CD14-positive monocyte (primary cell): ENCODE data around the gene EVX2. TPM values are rescaled to one million over a fixed set of nuclear protein-coding genes. Genes with fewer than 3 reads are reported as not detected.

Source experiments
- DNase-seq, 3 donors: peaks; one replicate each; pipeline ENCODE4 v3.0.0-alpha.2; 2011 to 2022
- H2AFZ ChIP-seq: 2 replicates; pipeline ENCODE4 v1.6.0; 2012; ENCODE audit warnings: mild to moderate bottlenecking, low read depth, low read length, inconsistent platforms; ENCODE audit not compliant: insufficient read depth, poor library complexity, severe bottlenecking
- H3K27ac ChIP-seq, 2 donors: 1 replicate in 1 of 2; 2 replicates in 1 of 2; pipeline ENCODE4 v1.5.1; 2012 to 2013; ENCODE audit warnings: low read length in 2 of 2, control low read depth in 1 of 2, inconsistent platforms in 1 of 2, low read depth in 1 of 2, mild to moderate bottlenecking in 1 of 2
- H3K27me3 ChIP-seq, 2 donors: one replicate each; pipeline versions ENCODE4 v1.6.0 to v1.6.1; 2011 to 2013; ENCODE audit warnings: low read length in 2 of 2; ENCODE audit not compliant: control insufficient read depth in 2 of 2, insufficient read depth in 2 of 2
- H3K36me3 ChIP-seq, 2 donors: replicated peaks in 1 of 2; 1 replicate in 1 of 2; 2 replicates in 1 of 2; pipeline versions ENCODE4 v1.5.1 to v1.6.1; 2012 to 2013; ENCODE audit warnings: low read length in 2 of 2, control low read depth in 1 of 2, inconsistent platforms in 1 of 2, mild to moderate bottlenecking in 1 of 2; ENCODE audit not compliant: insufficient read depth in 2 of 2, control insufficient read depth in 1 of 2
- H3K4me1 ChIP-seq, 2 donors: 1 replicate in 1 of 2; 2 replicates in 1 of 2; pipeline versions ENCODE4 v1.5.1 to v1.6.1; 2012 to 2013; ENCODE audit warnings: low read length in 2 of 2, control low read depth in 1 of 2, inconsistent platforms in 1 of 2, mild to moderate bottlenecking in 1 of 2, moderate library complexity in 1 of 2; ENCODE audit not compliant: insufficient read depth in 2 of 2, control insufficient read depth in 1 of 2
- H3K4me2 ChIP-seq: replicated peaks from 2 replicates; pipeline ENCODE3; 2012; ENCODE audit warnings: low read length, moderate library complexity, mild to moderate bottlenecking; ENCODE audit not compliant: poor library complexity, severe bottlenecking; ENCODE audit errors: extremely low read depth
- H3K4me3 ChIP-seq, 3 experiments: fragments of 200-600 bp in 1 of 3; sonication (generic) in 1 of 3; replicated peaks in 1 of 3; 1 replicate in 2 of 3; 2 replicates in 1 of 3; pipeline ENCODE4 v1.5.1; 2011 to 2013; ENCODE audit warnings: low read length in 3 of 3, mild to moderate bottlenecking in 3 of 3, control low read depth in 2 of 3, low read depth in 2 of 3, inconsistent platforms in 1 of 3, moderate library complexity in 1 of 3
- H3K79me2 ChIP-seq: 2 replicates; pipeline ENCODE4 v1.6.0; 2012; ENCODE audit warnings: mild to moderate bottlenecking, control low read depth, inconsistent platforms, low read length, moderate library complexity; ENCODE audit not compliant: insufficient read depth
- H3K9ac ChIP-seq: 2 replicates; pipeline ENCODE4 v1.6.0; 2017; ENCODE audit warnings: low read length, mild to moderate bottlenecking; ENCODE audit not compliant: insufficient read depth, poor library complexity, severe bottlenecking
- H3K9me3 ChIP-seq, 2 donors: replicated peaks in 1 of 2; 1 replicate in 1 of 2; 2 replicates in 1 of 2; pipeline versions ENCODE4 v1.5.1 to v1.6.1; 2012 to 2013; ENCODE audit warnings: low read length in 2 of 2, control low read depth in 1 of 2; ENCODE audit not compliant: control insufficient read depth in 1 of 2, insufficient read depth in 1 of 2
- H4K20me1 ChIP-seq: 2 replicates; pipeline ENCODE4 v1.6.0; 2012; ENCODE audit warnings: mild to moderate bottlenecking, low read length, control low read depth, moderate library complexity; ENCODE audit not compliant: insufficient read depth
- H3K27ac Mint-ChIP-seq, 7 donors: one replicate each; pipeline ENCODE4 v1.8.0; 2020; ENCODE audit warnings: mild to moderate bottlenecking in 7 of 7, mixed read lengths in 7 of 7, moderate library complexity in 6 of 7, inconsistent platforms in 2 of 7
- H3K27me3 Mint-ChIP-seq, 3 donors: one replicate each; pipeline ENCODE4 v1.8.0; 2021 to 2022; ENCODE audit warnings: low read depth in 3 of 3, mild to moderate bottlenecking in 3 of 3, mixed read lengths in 3 of 3, moderate library complexity in 3 of 3, inconsistent platforms in 1 of 3
- H3K36me3 Mint-ChIP-seq, 2 donors: one replicate each; pipeline ENCODE4 v1.8.0; 2020; ENCODE audit warnings: mixed read lengths in 2 of 2, inconsistent platforms in 1 of 2, mild to moderate bottlenecking in 1 of 2
- H3K4me1 Mint-ChIP-seq: one replicate; pipeline ENCODE4 v1.8.0; 2020; ENCODE audit warnings: mild to moderate bottlenecking, mixed read lengths
- H3K4me3 Mint-ChIP-seq, 2 donors: one replicate each; pipeline ENCODE4 v1.8.0; 2020; ENCODE audit warnings: mild to moderate bottlenecking in 2 of 2, mixed read lengths in 2 of 2, moderate library complexity in 1 of 2
- H3K9me3 Mint-ChIP-seq, 7 donors: one replicate each; pipeline ENCODE4 v1.8.0; 2020 to 2022; ENCODE audit warnings: mixed read lengths in 7 of 7, mild to moderate bottlenecking in 6 of 7, moderate library complexity in 6 of 7, inconsistent platforms in 2 of 7
- WGBS: methylation state at CpG from one replicate; pipeline ENCODE4 v1.1.5; 2013; ENCODE audit warnings: missing lambda C conversion rate; ENCODE audit not compliant: insufficient coverage; 5-methylcytosine and 5-hydroxymethylcytosine counted together
- intact Hi-C, 2 donors: fragments of 100-400 bp; cut with micrococcal nuclease; formaldehyde crosslinking; loops; one replicate each; pipeline versions ENCODE4 v1.15.0 to v1.15.1; 2023
- polyA plus RNA-seq, 3 donors: library from polyadenylated mRNA; depleted of rRNA in 1 of 3; unstranded in 2 of 3; stranded (reverse) in 1 of 3; fragments of 300-500 nt in 2 of 3; fragments of >200 nt in 1 of 3; fragmentation: Illumina TruSeq in 2 of 3; gene quantifications; 1 replicate in 2 of 3; 2 replicates in 1 of 3; pipeline ENCODE4 v1.2.3, GENCODE V29; 2012 to 2021
- TF ChIP-seq, protein P1 (sequence below): fragments of 200-600 bp; IDR thresholded peaks from one replicate; pipeline ENCODE4 v1.8.0; 2022; ENCODE audit warnings: antibody characterized with exemption, mild to moderate bottlenecking

The EVX2 gene
- polyA plus RNA-seq, 3 donors, result not detected

DNA sequence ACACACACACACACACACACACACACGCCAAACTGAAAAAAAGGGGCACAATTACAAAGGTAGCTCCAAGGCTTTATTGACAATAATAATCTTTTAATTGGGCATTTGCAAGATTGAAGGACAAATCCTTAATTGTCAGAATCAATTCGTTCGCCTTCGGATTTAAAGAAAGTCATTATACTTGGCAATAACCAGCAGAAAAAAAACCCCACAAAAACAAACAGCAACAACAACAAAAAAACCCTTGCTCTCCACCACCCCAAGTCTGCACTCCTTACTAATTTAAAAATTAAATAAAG is 44.0 kb upstream of the EVX2 start:
- TF ChIP-seq, protein P1, sequence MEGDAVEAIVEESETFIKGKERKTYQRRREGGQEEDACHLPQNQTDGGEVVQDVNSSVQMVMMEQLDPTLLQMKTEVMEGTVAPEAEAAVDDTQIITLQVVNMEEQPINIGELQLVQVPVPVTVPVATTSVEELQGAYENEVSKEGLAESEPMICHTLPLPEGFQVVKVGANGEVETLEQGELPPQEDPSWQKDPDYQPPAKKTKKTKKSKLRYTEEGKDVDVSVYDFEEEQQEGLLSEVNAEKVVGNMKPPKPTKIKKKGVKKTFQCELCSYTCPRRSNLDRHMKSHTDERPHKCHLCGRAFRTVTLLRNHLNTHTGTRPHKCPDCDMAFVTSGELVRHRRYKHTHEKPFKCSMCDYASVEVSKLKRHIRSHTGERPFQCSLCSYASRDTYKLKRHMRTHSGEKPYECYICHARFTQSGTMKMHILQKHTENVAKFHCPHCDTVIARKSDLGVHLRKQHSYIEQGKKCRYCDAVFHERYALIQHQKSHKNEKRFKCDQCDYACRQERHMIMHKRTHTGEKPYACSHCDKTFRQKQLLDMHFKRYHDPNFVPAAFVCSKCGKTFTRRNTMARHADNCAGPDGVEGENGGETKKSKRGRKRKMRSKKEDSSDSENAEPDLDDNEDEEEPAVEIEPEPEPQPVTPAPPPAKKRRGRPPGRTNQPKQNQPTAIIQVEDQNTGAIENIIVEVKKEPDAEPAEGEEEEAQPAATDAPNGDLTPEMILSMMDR, result no peak
- no peak for DNase-seq
- H3K4me1 ChIP-seq, result peaks cover 10 to 33% of the 10 kb centered on the region in 2 donors
- intact Hi-C loops, result loop anchor here (2.0 to 5.0 kb wide), 4 partner anchors 329 to 1020 kb away; no protein-coding TSS in a partner anchor
- no peak overlapping the region for H3K27ac Mint-ChIP-seq
- H2AFZ ChIP-seq, result no peak overlapping the region
- no peaks in the 10 kb centered on the region for H3K79me2 ChIP-seq
- H3K27me3 Mint-ChIP-seq, result peaks cover 91 to 98% (median 91%) of the 10 kb centered on the region in 3 donors
- H3K36me3 Mint-ChIP-seq, result peaks cover 0 to 20% of the 10 kb centered on the region in 2 donors
- H3K9me3 Mint-ChIP-seq, result peaks cover 0 to 36% (median 17%) of the 10 kb centered on the region in 7 donors
- peak overlapping the region in 1 of 2 donors; percentile 61 for H3K4me3 Mint-ChIP-seq
- H4K20me1 ChIP-seq, result no peaks in the 10 kb centered on the region
- H3K27ac ChIP-seq, result no peak overlapping the region
- H3K9ac ChIP-seq, result no peak overlapping the region
- H3K4me3 ChIP-seq, result no peak overlapping the region
- 20% methylated on average over 2 of the region's 4 CpGs for WGBS
- H3K4me1 Mint-ChIP-seq, result peaks cover 35% of the 10 kb centered on the region
- no peak overlapping the region for H3K4me2 ChIP-seq
- H3K9me3 ChIP-seq, result peaks cover 0 to 58% of the 10 kb centered on the region in 2 donors
- no peaks in the 10 kb centered on the region for H3K36me3 ChIP-seq
- peaks cover 88 to 91% of the 10 kb centered on the region in 2 donors for H3K27me3 ChIP-seq

DNA sequence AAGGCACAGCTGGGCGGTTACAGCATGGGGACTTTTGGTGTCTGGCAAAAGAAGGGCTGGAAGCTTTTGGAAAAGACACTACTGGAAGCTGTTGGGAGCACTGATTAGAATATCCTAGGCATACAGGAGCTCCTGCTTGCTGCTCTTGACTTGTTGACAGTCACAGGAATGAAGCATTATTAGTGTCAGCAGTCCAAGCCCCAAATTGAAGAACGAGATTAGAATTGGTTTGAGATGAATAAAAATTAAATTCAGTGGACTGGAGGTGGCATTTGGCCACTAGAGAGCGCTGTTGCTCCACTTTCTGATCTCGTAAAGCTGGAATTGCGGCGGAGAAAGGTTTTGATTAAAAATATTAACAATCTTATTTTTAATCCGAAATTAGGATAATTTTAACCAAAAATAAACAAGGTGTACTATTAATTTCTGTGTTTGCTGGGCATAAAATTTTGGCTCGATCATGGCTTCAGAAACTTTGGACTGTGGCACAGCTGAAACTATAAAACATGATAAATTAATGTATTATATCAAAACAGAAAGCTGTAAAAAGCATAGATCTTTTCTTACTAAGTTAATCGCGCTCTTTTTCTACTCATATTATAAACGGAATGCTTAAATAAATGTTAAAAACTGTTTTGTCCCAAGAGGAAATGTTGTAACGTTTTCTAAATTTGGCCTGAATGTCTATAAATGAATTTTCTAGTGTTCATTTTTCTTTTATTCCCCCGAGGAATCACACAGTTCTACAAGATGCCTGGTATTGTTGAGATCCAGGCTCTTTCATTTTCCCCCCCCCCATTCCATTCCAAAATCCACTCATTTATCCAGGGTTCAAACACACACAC is 43.4 kb upstream of the EVX2 start:
- Histone ChIP-seq H3K4me1 (peaks cover 11 to 33% of the 10 kb centered on the region in 2 donors), H3K36me3 (no peaks in the 10 kb centered on the region), H3K27me3 (peaks cover 82 to 91% of the 10 kb centered on the region in 2 donors), H3K27ac (no peak overlapping the region), H3K4me3 (no peak overlapping the region), H4K20me1 (no peaks in the 10 kb centered on the region), H3K4me2 (no peak overlapping the region), H3K79me2 (no peaks in the 10 kb centered on the region), H3K9me3 (peaks cover 0 to 53% of the 10 kb centered on the region in 2 donors), H3K9ac (no peak overlapping the region), H2AFZ (no peak overlapping the region)
- H3K9me3 Mint-ChIP-seq, result peaks cover 0 to 35% (median 20%) of the 10 kb centered on the region in 7 donors
- WGBS, result 7% methylated on average over 2 of the region's 13 CpGs
- H3K27me3 Mint-ChIP-seq, result peaks cover 91 to 98% (median 91%) of the 10 kb centered on the region in 3 donors
- peak; percentile 38 to 58 (median 55) for DNase-seq
- peak overlapping the region in 1 of 2 donors; percentile 61 for H3K4me3 Mint-ChIP-seq
- no peak overlapping the region for H3K27ac Mint-ChIP-seq
- H3K4me1 Mint-ChIP-seq, result peaks cover 33% of the 10 kb centered on the region
- TF ChIP-seq, protein P1, result peak; percentile 90
- H3K36me3 Mint-ChIP-seq, result peaks cover 0 to 21% of the 10 kb centered on the region in 2 donors
- intact Hi-C loops, result loop anchor here (2.0 to 5.0 kb wide), 4 partner anchors 330 to 1020 kb away; no protein-coding TSS in a partner anchor
